SH-SY5Y (cell line): ENCODE results near the gene DHX30.

Source experiments
- GATA2 ChIP-seq: IDR thresholded peaks from 2 replicates; pipeline ENCODE4 v1.6.1; 2011; ENCODE audit warnings: mild to moderate bottlenecking, low read depth, low read length
- GATA3 ChIP-seq: IDR thresholded peaks from 2 replicates; pipeline ENCODE4 v1.6.1; 2011; ENCODE audit warnings: low read depth, mild to moderate bottlenecking, low read length, moderate library complexity

- TF ChIP-seq GATA2 (no peak), GATA3 (no peak)
Observed at GRCh38 chr3:47870156-47870555, 67.2 kb downstream of the DHX30 start.
